Measurements from ENCODE around the gene IMPA2.
"Not testable (repeated sequence)": the region's sequence is repeated elsewhere in the genome, so short reads cannot be mapped to it uniquely, and the experiment has no call there.

The IMPA2 gene

DNA sequence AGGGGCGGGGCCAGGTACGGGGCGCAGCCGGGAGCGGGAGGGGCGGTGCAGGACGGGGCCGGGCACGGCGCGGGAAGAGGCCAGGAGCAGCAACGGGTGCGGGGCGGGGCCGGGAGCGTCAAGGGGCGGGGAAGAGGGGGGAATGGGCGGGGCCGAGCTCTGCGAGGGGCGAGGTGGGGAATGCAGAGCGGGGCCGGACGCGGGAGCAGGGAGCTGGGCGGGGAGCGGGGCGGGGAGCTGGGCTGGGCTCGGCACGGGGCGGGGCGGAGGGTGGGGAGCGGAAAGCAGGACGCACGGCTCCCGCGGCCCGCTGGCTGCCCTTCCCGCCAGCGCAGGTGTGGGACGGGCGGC, at the start of gene IMPA2:
Gene IMPA2 (plus strand): TSS at position 316 of the 351 bp plus-strand sequence. CDS start 163 bp downstream, outside the sequence.
- Histone ChIP-seq H3K9me3 (ENCODE audit: low read length) (no peaks in the 10 kb centered on the region), H3K4me3 (ENCODE audit: low read length) (peak within 1 kb of the TSS; percentile 79), H3K27me3 (ENCODE audit: insufficient read depth, low read length) (no peaks in the 10 kb centered on the region), H2AFZ (ENCODE audit: low read depth, low read length) (peak within 1 kb of the TSS; percentile 94), H3K4me1 (ENCODE audit: insufficient read depth, low read length) (peaks cover 17% of the 10 kb centered on the region), H3K36me3 (ENCODE audit: insufficient read depth, low read length) (peaks cover 2% of the 10 kb centered on the region)

- Histone ChIP-seq H3K4me1 (ENCODE audit: insufficient read depth, low read length) (no peaks in the 10 kb centered on the region), H2AFZ (ENCODE audit: low read depth, low read length) (no peak overlapping the region), H3K4me3 (ENCODE audit: low read length) (no peak overlapping the region), H3K36me3 (ENCODE audit: insufficient read depth, low read length) (no peaks in the 10 kb centered on the region), H3K9me3 (ENCODE audit: low read length) (no peaks in the 10 kb centered on the region), H3K27me3 (ENCODE audit: insufficient read depth, low read length) (no peaks in the 10 kb centered on the region)
These were observed 48.9 kb upstream of the IMPA2 start for GRCh38 chr18:11932393-11932792.

- H3K4me3 ChIP-seq (ENCODE audit: low read length), result no peak overlapping the region
- H2AFZ ChIP-seq (ENCODE audit: low read depth, low read length), result no peak overlapping the region
- H3K36me3 ChIP-seq (ENCODE audit: insufficient read depth, low read length), result no peaks in the 10 kb centered on the region
- no peaks in the 10 kb centered on the region for H3K9me3 ChIP-seq (ENCODE audit: low read length)
- H3K27me3 ChIP-seq (ENCODE audit: insufficient read depth, low read length), result no peaks in the 10 kb centered on the region
- no peaks in the 10 kb centered on the region for H3K4me1 ChIP-seq (ENCODE audit: insufficient read depth, low read length)
These were observed 43.3 kb upstream of the IMPA2 start for GRCh38 chr18:11937874-11938478.

- no peaks in the 10 kb centered on the region for H3K27me3 ChIP-seq (ENCODE audit: insufficient read depth, low read length)
These were observed 40.4 kb upstream of the IMPA2 start for GRCh38 chr18:11940956-11941355.

GRCh38 chr18:11943551-11943950, 37.8 kb upstream of the IMPA2 start:
- H3K36me3 ChIP-seq (ENCODE audit: insufficient read depth, low read length), result no peaks in the 10 kb centered on the region
- H3K4me1 ChIP-seq (ENCODE audit: insufficient read depth, low read length), result peaks cover 8% of the 10 kb centered on the region
- no peak overlapping the region for H3K4me3 ChIP-seq (ENCODE audit: low read length)
- H2AFZ ChIP-seq (ENCODE audit: low read depth, low read length), result no peak overlapping the region
- no peaks in the 10 kb centered on the region for H3K27me3 ChIP-seq (ENCODE audit: insufficient read depth, low read length)
- H3K9me3 ChIP-seq (ENCODE audit: low read length), result no peaks in the 10 kb centered on the region

More at GRCh38 chr18:11940956-11941355, 40.4 kb upstream of the IMPA2 start:
- H2AFZ ChIP-seq (ENCODE audit: low read depth, low read length), result no peak overlapping the region
- H3K36me3 ChIP-seq (ENCODE audit: insufficient read depth, low read length), result no peaks in the 10 kb centered on the region
- no peak overlapping the region for H3K4me3 ChIP-seq (ENCODE audit: low read length)
- H3K9me3 ChIP-seq (ENCODE audit: low read length), result no peaks in the 10 kb centered on the region
- H3K4me1 ChIP-seq (ENCODE audit: insufficient read depth, low read length), result no peaks in the 10 kb centered on the region

DNA sequence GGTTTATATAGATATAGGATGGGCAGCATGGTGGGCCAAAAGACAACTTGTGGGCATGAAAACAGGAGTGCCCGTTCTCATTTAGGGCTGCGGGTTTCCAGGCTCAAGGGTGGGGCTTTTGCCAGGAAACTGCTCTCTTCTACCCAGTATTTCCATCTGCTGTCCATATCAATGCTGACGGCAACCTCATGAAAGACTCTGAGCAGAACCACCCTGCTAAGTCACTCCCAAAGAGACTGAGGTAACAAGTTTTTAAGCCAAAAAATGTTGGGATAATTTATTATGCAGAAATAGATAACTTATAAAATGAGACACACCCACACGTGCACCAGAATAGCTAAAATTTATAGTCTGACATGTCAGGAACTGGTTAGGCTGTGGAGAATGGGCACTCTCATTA, 37.1 kb upstream of the IMPA2 start:
- H3K4me3 ChIP-seq (ENCODE audit: low read length), result no peak overlapping the region

DNA sequence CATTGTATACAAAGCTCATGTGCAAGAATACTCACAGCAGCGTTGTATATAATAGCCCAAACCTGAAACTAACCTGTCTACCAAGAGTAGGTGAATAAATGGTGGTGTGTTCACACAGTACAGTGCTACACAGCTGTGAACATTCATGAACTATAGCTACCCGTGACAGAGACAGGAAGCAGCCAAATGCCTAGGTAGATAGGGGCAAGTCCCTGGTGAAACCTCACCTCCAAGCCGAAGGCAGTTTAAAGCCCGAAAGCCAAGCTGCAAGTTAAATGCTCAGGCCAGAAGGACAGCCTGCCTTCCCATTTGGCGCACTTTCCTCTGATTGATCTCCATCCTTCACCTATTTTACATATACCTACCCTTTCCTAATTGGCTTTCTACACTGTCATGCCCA, 36.5 kb upstream of the IMPA2 start:
- H3K27me3 ChIP-seq (ENCODE audit: insufficient read depth, low read length), result no peaks in the 10 kb centered on the region
- peaks cover 8% of the 10 kb centered on the region for H3K4me1 ChIP-seq (ENCODE audit: insufficient read depth, low read length)
- no peak overlapping the region for H3K4me3 ChIP-seq (ENCODE audit: low read length)
- no peak overlapping the region for H2AFZ ChIP-seq (ENCODE audit: low read depth, low read length)
- no peaks in the 10 kb centered on the region for H3K36me3 ChIP-seq (ENCODE audit: insufficient read depth, low read length)
- H3K9me3 ChIP-seq (ENCODE audit: low read length), result no peaks in the 10 kb centered on the region

More for the DNA sequence above, 37.1 kb upstream of the IMPA2 start:
- no peaks in the 10 kb centered on the region for H3K36me3 ChIP-seq (ENCODE audit: insufficient read depth, low read length)
- peaks cover 8% of the 10 kb centered on the region for H3K4me1 ChIP-seq (ENCODE audit: insufficient read depth, low read length)
- H3K27me3 ChIP-seq (ENCODE audit: insufficient read depth, low read length), result no peaks in the 10 kb centered on the region
- H3K9me3 ChIP-seq (ENCODE audit: low read length), result no peaks in the 10 kb centered on the region
- H2AFZ ChIP-seq (ENCODE audit: low read depth, low read length), result no peak overlapping the region

DNA sequence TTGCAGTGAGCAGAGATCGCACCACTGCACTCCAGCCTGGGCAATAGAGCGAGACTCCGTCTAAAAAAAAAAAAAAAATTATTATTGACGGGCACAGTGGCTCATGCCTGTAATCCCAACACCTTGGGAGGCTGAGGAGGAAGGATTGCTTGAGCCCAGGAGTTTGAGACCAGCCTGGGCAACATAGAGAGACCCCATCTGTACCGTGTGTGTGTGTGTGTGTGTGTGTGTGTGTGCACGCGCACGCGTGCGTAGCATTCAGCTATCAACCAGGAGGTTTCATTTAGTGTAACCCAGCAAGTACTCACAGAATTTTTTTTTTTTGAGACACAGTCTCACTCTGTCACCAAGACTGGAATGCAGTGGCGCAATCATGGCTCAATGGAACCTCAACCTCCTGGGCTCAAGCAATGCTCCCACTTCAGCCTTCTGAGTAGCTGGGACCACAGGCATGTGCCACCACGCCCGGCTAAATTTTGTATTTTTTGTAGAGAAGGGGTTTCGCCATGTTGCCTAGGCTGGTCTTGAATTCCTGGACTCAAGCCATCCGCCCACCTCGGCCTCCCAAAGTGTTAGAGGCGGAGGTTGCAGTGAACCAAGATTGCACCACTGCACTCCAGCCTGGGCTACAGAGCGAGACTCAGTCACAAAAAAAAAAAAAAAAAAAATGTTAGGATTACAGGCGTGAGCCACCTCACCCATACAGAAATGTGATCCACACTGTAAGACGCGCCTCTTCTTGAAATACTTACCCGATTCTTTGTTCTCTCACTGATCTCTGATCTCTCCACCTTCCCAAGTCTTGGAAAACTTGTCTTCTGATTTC, 35.3 kb upstream of the IMPA2 start:
- not testable (repeated sequence) for H3K9me3 ChIP-seq (ENCODE audit: low read length); H3K27me3 ChIP-seq (ENCODE audit: insufficient read depth, low read length); H3K4me1 ChIP-seq (ENCODE audit: insufficient read depth, low read length); H2AFZ ChIP-seq (ENCODE audit: low read depth, low read length); H3K36me3 ChIP-seq (ENCODE audit: insufficient read depth, low read length); H3K4me3 ChIP-seq (ENCODE audit: low read length)

DNA sequence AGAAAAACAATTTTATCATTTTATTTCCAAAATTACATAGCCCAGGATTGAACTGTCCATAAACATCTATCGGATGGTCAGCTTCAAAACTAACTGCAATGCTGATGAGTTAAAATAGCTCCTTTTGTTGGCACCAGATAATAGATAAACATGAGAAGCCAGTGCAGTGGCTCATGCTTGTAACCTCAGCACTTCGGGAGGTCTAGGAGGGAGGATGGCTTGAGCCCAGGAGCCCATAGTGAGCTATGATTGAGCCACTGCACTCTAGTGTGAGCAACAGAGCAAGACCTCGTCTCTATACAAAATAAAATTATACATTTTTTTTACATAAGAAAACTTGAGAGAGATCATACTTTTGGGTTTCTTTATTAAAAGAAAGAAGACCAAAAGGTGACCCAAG, 34.6 kb upstream of the IMPA2 start:
- H3K9me3 ChIP-seq (ENCODE audit: low read length), result no peaks in the 10 kb centered on the region
- H3K4me3 ChIP-seq (ENCODE audit: low read length), result peak overlapping the region; percentile 20

DNA sequence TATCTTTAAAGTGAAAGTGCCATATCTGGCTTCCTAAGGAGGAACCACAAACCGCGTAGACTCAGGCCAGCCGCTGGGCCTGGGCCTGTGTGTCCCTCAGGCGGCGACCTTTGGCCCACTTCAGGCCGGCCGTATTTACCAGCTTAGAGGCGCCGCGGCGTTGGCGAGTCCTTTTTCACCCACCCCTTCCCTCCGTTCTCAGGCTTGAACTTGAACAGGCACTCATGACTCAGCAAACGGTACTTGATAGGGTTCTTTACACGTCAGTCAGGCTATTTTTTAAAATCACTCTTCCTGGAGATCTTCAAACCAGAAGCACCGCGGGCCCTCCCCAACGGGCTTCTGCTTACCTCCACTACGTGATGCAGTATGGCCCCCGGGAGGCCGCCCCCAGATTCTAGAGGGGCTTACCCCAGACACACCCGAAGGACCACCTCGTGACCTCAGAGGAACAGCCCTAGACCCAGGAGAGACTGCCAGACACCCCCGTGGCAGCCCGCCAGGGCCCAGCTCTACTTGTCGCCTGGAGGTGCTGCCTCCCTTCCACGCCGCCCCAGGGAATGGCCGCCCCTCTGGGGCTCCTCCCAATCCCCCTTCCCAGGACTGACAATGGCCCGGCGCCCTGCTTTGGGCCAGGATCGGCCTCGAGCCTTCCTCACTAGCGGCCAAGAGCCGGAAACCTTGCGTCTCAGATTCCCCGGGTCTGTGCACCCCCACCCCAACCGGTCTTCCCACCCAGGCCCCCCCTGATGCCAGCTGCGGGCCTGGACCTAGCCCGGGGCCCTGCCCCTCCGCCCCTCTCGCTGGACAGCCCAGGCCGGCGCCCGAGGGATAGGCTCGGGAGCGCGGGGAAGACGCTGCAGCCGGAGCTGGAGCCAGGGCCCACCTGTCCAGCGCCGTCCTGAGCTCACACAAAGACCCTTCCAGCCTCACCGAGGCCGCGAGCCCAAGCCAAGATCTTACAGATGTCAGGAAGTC, 33.8 kb upstream of the IMPA2 start:
- H3K27me3 ChIP-seq (ENCODE audit: insufficient read depth, low read length), result no peaks in the 10 kb centered on the region
- H3K4me3 ChIP-seq (ENCODE audit: low read length), result peak overlapping the region; percentile 20
- no peak overlapping the region for H2AFZ ChIP-seq (ENCODE audit: low read depth, low read length)
- peaks cover 8% of the 10 kb centered on the region for H3K4me1 ChIP-seq (ENCODE audit: insufficient read depth, low read length)
- no peaks in the 10 kb centered on the region for H3K36me3 ChIP-seq (ENCODE audit: insufficient read depth, low read length)
- H3K9me3 ChIP-seq (ENCODE audit: low read length), result no peaks in the 10 kb centered on the region

More for the DNA sequence above, 34.6 kb upstream of the IMPA2 start:
- Histone ChIP-seq H3K36me3 (ENCODE audit: insufficient read depth, low read length) (no peaks in the 10 kb centered on the region), H2AFZ (ENCODE audit: low read depth, low read length) (no peak overlapping the region), H3K27me3 (ENCODE audit: insufficient read depth, low read length) (no peaks in the 10 kb centered on the region), H3K4me1 (ENCODE audit: insufficient read depth, low read length) (peaks cover 8% of the 10 kb centered on the region)

DNA sequence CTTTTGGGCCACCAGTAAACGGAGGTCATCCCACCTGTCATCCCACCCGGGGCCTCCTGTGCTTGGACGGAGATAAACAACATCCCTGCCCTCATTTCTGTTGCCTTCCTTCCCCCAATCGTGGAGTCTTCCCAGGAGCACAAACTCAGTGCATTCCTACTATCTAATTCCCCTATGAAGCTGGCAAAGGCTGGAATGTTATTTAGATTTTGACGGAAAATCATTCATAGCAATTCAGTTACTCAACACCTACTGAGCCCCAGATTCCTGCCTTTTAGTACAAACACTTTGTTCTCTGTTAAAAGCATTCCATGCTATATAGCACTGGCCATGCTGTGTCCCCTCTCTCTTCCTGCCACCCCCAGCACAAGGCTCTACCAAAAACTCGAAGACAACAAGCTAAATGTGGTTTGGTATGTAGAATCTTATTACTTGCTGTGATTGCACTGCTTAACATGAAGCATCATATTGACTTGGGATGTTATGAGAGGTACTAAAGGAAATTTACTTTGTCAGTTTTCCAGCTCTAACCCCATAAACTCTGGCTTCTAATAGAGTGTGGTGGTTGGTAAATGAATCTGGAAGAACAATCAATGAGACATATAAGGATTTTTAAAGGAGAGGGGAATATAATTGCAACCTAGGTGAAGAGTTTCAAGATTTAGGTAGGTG, 32.3 kb upstream of the IMPA2 start:
- H3K27me3 ChIP-seq (ENCODE audit: insufficient read depth, low read length), result no peaks in the 10 kb centered on the region
- H2AFZ ChIP-seq (ENCODE audit: low read depth, low read length), result no peak overlapping the region
- no peaks in the 10 kb centered on the region for H3K9me3 ChIP-seq (ENCODE audit: low read length)
- H3K4me1 ChIP-seq (ENCODE audit: insufficient read depth, low read length), result peaks cover 8% of the 10 kb centered on the region
- H3K4me3 ChIP-seq (ENCODE audit: low read length), result no peak overlapping the region
- no peaks in the 10 kb centered on the region for H3K36me3 ChIP-seq (ENCODE audit: insufficient read depth, low read length)

GRCh38 chr18:11950824-11951223, 30.5 kb upstream of the IMPA2 start:
- Histone ChIP-seq H3K9me3 (ENCODE audit: low read length) (no peaks in the 10 kb centered on the region), H3K4me1 (ENCODE audit: insufficient read depth, low read length) (peaks cover 8% of the 10 kb centered on the region), H3K4me3 (ENCODE audit: low read length) (no peak overlapping the region), H2AFZ (ENCODE audit: low read depth, low read length) (no peak overlapping the region), H3K27me3 (ENCODE audit: insufficient read depth, low read length) (no peaks in the 10 kb centered on the region), H3K36me3 (ENCODE audit: insufficient read depth, low read length) (no peaks in the 10 kb centered on the region)

Measured in neuron (in vitro differentiated cells).